ENCODE measurements around the gene PLEKHA7. TPM values are rescaled to one million over a fixed set of nuclear protein-coding genes. Genes with fewer than 3 reads are reported as not detected.
A peak's percentile ranks its signal among the peaks of the same experiment; 100 is the strongest.

PLEKHA7 gene
- total RNA-seq, 4 donors from 2014 or later, result 0.72 to 3.6 (median 2.2) TPM

GRCh38 chr11:16898274-16898985 lies 115.8 kb downstream of the PLEKHA7 start:
- no peaks in the 10 kb centered on the region for H3K27me3 ChIP-seq
- ATAC-seq, result no peak
- H3K4me1 ChIP-seq, result no peaks in the 10 kb centered on the region
- H3K4me3 ChIP-seq, result no peak overlapping the region
- H3K36me3 ChIP-seq, result no peaks in the 10 kb centered on the region
- in situ Hi-C loops (cut with MboI; ENCODE audit: low sequenced_read_pairs in 4 of 4) (no loop called here), intact Hi-C loops (cut with DNase I; ENCODE audit: low total_unique reads) (no loop called here)
- H3K9me3 ChIP-seq, result no peaks in the 10 kb centered on the region
- no peak for DNase-seq
- H3K27ac ChIP-seq, result no peak overlapping the region
- TF ChIP-seq CTCF (IDR thresholded peaks at IDR 0.05 in 4 of 5, conservative IDR thresholded peaks at IDR 0.05 in 1 of 5), result no peak
- no peak for TF ChIP-seq POLR2A (IDR thresholded peaks at IDR 0.05)

DNA sequence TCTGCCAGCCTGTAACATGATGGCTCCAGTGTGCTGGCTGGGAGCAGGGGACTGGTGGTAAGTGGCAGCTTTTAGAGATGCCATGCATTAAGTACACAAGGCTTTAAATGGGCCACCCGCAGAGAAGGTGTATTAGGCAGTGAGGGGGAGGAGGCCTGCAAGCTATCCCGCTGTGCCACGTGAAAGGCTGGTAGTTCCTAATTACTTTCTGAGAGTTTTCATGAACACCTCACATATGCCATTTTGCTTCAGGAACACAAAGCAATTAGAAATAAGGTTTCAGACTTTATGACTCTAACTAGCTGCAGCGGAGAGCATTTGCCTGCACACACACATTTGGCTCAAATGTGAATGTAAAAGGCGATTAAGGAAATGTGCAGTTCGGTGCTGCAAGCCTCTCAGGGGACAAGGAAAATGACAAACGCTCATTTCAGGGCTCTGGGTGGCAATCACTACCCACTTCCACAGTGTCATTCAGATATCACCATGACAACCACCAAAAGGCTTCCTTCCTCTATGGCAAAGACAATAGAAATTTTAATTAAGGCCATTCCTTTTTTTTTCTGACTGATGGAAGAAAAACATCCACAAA lies 116.6 kb downstream of the PLEKHA7 start:
- peak in 1 of 2 donors; percentile 33 for ATAC-seq
- Histone ChIP-seq H3K4me1 (no peaks in the 10 kb centered on the region), H3K4me3 (no peak overlapping the region), H3K36me3 (no peaks in the 10 kb centered on the region), H3K27ac (no peak overlapping the region), H3K27me3 (no peaks in the 10 kb centered on the region), H3K9me3 (no peaks in the 10 kb centered on the region)
- in situ Hi-C loops (cut with MboI; ENCODE audit: low sequenced_read_pairs in 4 of 4) (no loop called here), intact Hi-C loops (cut with DNase I; ENCODE audit: low total_unique reads) (no loop called here)
- TF ChIP-seq CTCF (IDR thresholded peaks at IDR 0.05 in 4 of 5, conservative IDR thresholded peaks at IDR 0.05 in 1 of 5) (no peak), POLR2A (IDR thresholded peaks at IDR 0.05) (no peak)
- no peak for DNase-seq

GRCh38 chr11:16896729-16897469 lies 117.3 kb downstream of the PLEKHA7 start:
- TF ChIP-seq CTCF (IDR thresholded peaks at IDR 0.05 in 4 of 5, conservative IDR thresholded peaks at IDR 0.05 in 1 of 5) (no peak), POLR2A (IDR thresholded peaks at IDR 0.05) (no peak)
- Histone ChIP-seq H3K4me3 (no peak overlapping the region), H3K36me3 (no peaks in the 10 kb centered on the region), H3K27ac (no peak overlapping the region), H3K9me3 (no peaks in the 10 kb centered on the region), H3K27me3 (no peaks in the 10 kb centered on the region), H3K4me1 (no peaks in the 10 kb centered on the region)
- intact Hi-C loops (cut with DNase I; ENCODE audit: low total_unique reads) (no loop called here), in situ Hi-C loops (cut with MboI; ENCODE audit: low sequenced_read_pairs in 4 of 4) (no loop called here)
- ATAC-seq (no peak), DNase-seq (no peak)

DNA sequence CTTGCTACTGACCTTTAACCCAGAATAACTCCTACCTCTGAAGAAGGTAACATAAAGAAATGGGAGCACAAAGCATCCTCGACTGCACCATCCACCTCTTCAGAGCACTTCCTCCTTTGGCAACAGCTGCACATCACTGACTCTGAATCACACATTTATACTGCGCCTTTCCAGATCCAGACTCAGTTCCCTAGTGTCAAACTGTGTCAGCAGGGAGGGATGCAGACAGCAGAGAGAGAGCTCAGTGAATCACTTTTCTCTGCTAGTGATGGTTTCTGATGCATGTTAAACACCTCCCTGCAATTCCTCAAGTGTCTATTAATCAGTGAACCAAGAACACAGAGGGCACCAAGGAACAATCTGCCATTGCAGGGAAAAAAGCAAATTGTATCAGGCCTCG lies 118.9 kb downstream of the PLEKHA7 start:
- in situ Hi-C loops (cut with MboI; ENCODE audit: low sequenced_read_pairs in 4 of 4), result no loop called here
- Histone ChIP-seq H3K27me3 (no peaks in the 10 kb centered on the region), H3K9me3 (peaks cover 0 to under 1% (median 0%) of the 10 kb centered on the region in 3 donors), H3K36me3 (no peaks in the 10 kb centered on the region), H3K4me1 (no peaks in the 10 kb centered on the region), H3K4me3 (no peak overlapping the region), H3K27ac (no peak overlapping the region)
- TF ChIP-seq CTCF (IDR thresholded peaks at IDR 0.05 in 4 of 5, conservative IDR thresholded peaks at IDR 0.05 in 1 of 5), result no peak
- intact Hi-C loops (cut with DNase I; ENCODE audit: low total_unique reads), result no loop called here
- ATAC-seq (no peak), DNase-seq (no peak)
